ENCODE measurements around the gene OSBPL3.

Gene OSBPL3

GRCh38 chr7:24962418-24962962, 17.5 kb downstream of the OSBPL3 start:
- TF ChIP-seq CTCF (IDR thresholded peaks at IDR 0.05; ENCODE audit: control extremely low read depth, extremely low read depth, low read depth, missing control alignments), result no peak
- DNase-seq (ENCODE audit: extremely low spot score), result no peak
- POLR2A ChIA-PET, result no interaction called here
- CTCF ChIA-PET, result interaction anchor here (0.9 to 7.5 kb wide), 6 partner anchors 11 to 150 kb away, joined by 3 to 69 read pairs (median 3); partner anchors contain the start of gene OSBPL3

DNA sequence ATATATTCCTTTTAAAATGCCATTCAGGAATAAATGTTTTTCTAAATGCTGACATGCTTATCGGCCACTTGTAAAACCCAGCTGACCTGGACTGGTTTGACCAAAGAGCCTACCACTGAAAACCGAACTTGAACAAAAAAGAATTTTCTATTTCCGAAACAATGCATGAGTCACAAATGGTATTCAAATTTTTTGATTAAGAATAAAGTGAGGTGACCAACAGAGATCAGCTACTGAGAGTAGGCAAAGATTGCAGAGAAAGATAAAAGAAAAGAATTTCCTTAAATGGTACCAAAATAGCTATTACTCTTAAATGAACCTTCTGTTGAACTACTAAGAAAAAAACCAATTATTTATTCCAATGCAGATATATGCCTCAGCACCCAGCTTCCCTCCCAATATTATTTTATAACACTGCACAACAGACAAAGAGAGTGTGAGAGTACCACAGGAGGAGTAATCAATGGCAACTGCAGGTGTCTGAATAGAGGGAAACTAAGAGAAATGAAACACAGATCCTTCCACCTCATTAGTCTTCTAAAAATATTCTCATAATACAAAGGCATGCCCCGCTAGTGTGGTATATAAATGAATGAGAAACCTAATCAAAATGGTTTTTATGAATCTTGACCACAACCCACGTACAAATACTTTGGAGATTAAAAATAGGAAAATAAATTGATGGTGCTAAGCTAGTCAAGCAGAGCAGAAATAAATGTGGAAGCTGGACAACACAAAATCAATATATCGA, 20.1 kb downstream of the OSBPL3 start:
- DNase-seq (ENCODE audit: extremely low spot score), result no peak
- POLR2A ChIA-PET, result interaction anchor here (0.8 kb wide), 1 partner anchor 13 kb away, joined by 3 read pairs; no protein-coding TSS in a partner anchor
- TF ChIP-seq CTCF (IDR thresholded peaks at IDR 0.05; ENCODE audit: control extremely low read depth, extremely low read depth, low read depth, missing control alignments), result no peak
- CTCF ChIA-PET, result interaction anchor here (0.7 to 2.6 kb wide), 9 partner anchors 8 to 138 kb away, joined by 3 to 8 read pairs (median 3); no protein-coding TSS in a partner anchor

- no peak for TF ChIP-seq CTCF (IDR thresholded peaks at IDR 0.05; ENCODE audit: control extremely low read depth, extremely low read depth, low read depth, missing control alignments)
- ChIA-PET CTCF (interaction anchor here (1.8 to 2.6 kb wide), 2 partner anchors 7 to 9 kb away, joined by 4 to 8 read pairs; no protein-coding TSS in a partner anchor), POLR2A (no interaction called here)
- DNase-seq (ENCODE audit: extremely low spot score), result no peak
Measured at GRCh38 chr7:24958399-24958798, 21.6 kb downstream of the OSBPL3 start.

DNA sequence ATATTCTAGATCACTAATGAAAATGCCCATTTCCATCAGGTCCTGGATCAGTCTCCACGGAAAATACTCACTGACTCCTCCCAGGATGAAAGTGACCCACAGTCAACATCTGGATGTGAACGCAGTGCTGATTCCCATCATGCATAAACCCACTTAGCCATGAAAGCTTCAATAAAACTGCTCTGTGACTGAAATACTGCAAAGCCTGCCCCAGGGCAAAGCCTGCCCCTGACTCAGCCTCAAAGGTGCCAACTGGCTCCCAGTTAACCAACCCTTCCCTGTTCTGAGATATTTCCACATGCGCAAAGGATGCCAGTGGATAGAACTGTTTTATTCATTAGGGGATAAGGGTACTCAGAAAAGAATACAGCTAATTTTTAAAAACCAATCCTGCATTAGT, 24.0 kb downstream of the OSBPL3 start:
- POLR2A ChIA-PET, result no interaction called here
- no peak for DNase-seq (ENCODE audit: extremely low spot score)
- CTCF ChIA-PET, result interaction anchor here (0.7 to 2.2 kb wide), 9 partner anchors 9 to 156 kb away, joined by 3 to 12 read pairs (median 4); partner anchors contain the start of gene OSBPL3
- TF ChIP-seq CTCF (IDR thresholded peaks at IDR 0.05; ENCODE audit: control extremely low read depth, extremely low read depth, low read depth, missing control alignments), result no peak

GRCh38 chr7:24955313-24955712, 24.7 kb downstream of the OSBPL3 start:
- ChIA-PET CTCF (interaction anchor here (0.7 to 2.2 kb wide), 9 partner anchors 8 to 157 kb away, joined by 3 to 12 read pairs (median 4); partner anchors contain the start of gene OSBPL3), POLR2A (no interaction called here)
- TF ChIP-seq CTCF (IDR thresholded peaks at IDR 0.05; ENCODE audit: control extremely low read depth, extremely low read depth, low read depth, missing control alignments), result no peak
- DNase-seq (ENCODE audit: extremely low spot score), result no peak

DNA sequence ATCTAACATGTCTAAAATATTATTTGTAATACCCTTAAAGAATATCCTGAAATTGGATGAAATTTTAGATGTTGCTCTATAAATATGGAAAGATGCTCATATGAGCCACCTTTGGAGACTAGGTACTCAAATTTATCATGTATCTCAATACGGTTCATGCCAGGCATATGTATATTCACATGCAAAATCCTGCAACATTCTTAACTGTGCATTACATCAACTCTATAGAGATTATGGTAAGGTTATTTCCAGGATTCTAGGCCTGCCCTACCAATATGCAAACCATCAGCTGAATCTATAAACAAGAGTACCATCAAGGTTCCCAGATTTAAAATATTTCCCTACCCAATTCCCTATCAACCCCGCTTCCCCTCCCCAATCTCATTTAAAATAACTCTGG, 27.5 kb downstream of the OSBPL3 start:
- no peak for DNase-seq (ENCODE audit: extremely low spot score)
- no peak for TF ChIP-seq CTCF (IDR thresholded peaks at IDR 0.05; ENCODE audit: control extremely low read depth, extremely low read depth, low read depth, missing control alignments)
- POLR2A ChIA-PET, result no interaction called here
- CTCF ChIA-PET, result interaction anchor here (0.9 to 2.5 kb wide), 10 partner anchors 7 to 140 kb away, joined by 3 to 8 read pairs (median 4); no protein-coding TSS in a partner anchor

Data from GM10248 (cell line).